ENCODE measurements around the gene POPDC2.

The POPDC2 gene

DNA sequence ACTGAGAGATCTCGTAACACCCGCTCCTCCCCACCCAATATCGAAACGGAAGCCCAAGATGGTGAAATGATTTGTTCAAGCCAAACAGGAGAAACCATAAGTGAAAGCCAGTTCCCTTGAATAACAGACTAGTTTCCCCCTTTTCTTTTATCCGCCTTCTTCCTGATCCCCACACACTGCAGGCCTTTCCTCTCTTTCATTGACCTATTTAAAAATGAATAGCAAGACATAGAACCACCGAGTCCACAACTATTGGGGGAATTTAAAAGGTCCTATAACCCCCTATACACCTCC, 17.2 kb upstream of the POPDC2 start:
- TF ChIP-seq, protein P1, sequence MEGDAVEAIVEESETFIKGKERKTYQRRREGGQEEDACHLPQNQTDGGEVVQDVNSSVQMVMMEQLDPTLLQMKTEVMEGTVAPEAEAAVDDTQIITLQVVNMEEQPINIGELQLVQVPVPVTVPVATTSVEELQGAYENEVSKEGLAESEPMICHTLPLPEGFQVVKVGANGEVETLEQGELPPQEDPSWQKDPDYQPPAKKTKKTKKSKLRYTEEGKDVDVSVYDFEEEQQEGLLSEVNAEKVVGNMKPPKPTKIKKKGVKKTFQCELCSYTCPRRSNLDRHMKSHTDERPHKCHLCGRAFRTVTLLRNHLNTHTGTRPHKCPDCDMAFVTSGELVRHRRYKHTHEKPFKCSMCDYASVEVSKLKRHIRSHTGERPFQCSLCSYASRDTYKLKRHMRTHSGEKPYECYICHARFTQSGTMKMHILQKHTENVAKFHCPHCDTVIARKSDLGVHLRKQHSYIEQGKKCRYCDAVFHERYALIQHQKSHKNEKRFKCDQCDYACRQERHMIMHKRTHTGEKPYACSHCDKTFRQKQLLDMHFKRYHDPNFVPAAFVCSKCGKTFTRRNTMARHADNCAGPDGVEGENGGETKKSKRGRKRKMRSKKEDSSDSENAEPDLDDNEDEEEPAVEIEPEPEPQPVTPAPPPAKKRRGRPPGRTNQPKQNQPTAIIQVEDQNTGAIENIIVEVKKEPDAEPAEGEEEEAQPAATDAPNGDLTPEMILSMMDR (IDR thresholded peaks at IDR 0.05; ENCODE audit: extremely low read depth, insufficient read depth, missing control alignments), result no peak
- in situ Hi-C loops (cut with MboI; ENCODE audit: low pct_unique_long_range_greater_than_20kb, low sequenced_read_pairs, unreplicated experiment), result loop anchor here (25.0 kb wide), 1 partner anchor 540 kb away; the partner anchor contains the start of gene TEX55
- no peak for DNase-seq (ENCODE audit: low spot score)

- TF ChIP-seq, protein P1 (IDR thresholded peaks at IDR 0.05; ENCODE audit: extremely low read depth, insufficient read depth, missing control alignments), result no peak
- in situ Hi-C loops (cut with MboI; ENCODE audit: low pct_unique_long_range_greater_than_20kb, low sequenced_read_pairs, unreplicated experiment), result loop anchor here (25.0 kb wide), 1 partner anchor 540 kb away; the partner anchor contains the start of gene TEX55
Measured at GRCh38 chr3:119676771-119677640, 16.6 kb upstream of the POPDC2 start, which contains the start of gene COX17. Gene COX17, minus strand, starts transcription at chr3:119677406. Its CDS starts 96 bp downstream, at chr3:119677310.

DNA sequence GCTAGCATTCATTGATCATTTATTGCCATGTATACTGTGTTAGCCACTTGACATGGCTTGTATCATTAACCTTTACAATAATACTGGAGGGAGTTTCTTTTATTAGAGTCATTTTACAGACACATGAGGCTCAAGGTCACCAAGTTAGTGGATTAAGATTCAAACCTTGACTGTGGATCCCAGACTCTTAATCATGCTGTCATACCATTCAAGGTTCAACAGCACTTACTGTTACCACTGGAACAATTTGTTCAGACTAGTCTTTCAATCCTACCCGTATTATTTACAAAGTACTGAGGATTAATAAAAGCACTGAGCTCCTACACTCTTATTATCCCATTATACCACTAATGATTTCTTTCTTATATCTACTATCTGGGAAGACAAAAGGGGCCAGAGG, 15.6 kb upstream of the POPDC2 start:
- in situ Hi-C loops (cut with MboI; ENCODE audit: low pct_unique_long_range_greater_than_20kb, low sequenced_read_pairs, unreplicated experiment), result loop anchor here (25.0 kb wide), 1 partner anchor 539 kb away; the partner anchor contains the start of gene TEX55
- TF ChIP-seq, protein P1 (IDR thresholded peaks at IDR 0.05; ENCODE audit: extremely low read depth, insufficient read depth, missing control alignments), result no peak
- no peak for DNase-seq (ENCODE audit: low spot score)

More at GRCh38 chr3:119676771-119677640, 16.6 kb upstream of the POPDC2 start, which contains the start of gene COX17:
- DNase-seq (ENCODE audit: low spot score), result peak; percentile 94

- TF ChIP-seq, protein P1 (IDR thresholded peaks at IDR 0.05; ENCODE audit: extremely low read depth, insufficient read depth, missing control alignments), result no peak
- DNase-seq (ENCODE audit: low spot score), result no peak
- in situ Hi-C loops (cut with MboI; ENCODE audit: low pct_unique_long_range_greater_than_20kb, low sequenced_read_pairs, unreplicated experiment), result loop anchor here (25.0 kb wide), 1 partner anchor 538 kb away; the partner anchor contains the start of gene TEX55
Measured at GRCh38 chr3:119675188-119675874, 14.9 kb upstream of the POPDC2 start.

GRCh38 chr3:119673875-119674274, 13.5 kb upstream of the POPDC2 start:
- TF ChIP-seq, protein P1 (IDR thresholded peaks at IDR 0.05; ENCODE audit: extremely low read depth, insufficient read depth, missing control alignments), result no peak
- in situ Hi-C loops (cut with MboI; ENCODE audit: low pct_unique_long_range_greater_than_20kb, low sequenced_read_pairs, unreplicated experiment), result no loop called here
- no peak for DNase-seq (ENCODE audit: low spot score)

DNA sequence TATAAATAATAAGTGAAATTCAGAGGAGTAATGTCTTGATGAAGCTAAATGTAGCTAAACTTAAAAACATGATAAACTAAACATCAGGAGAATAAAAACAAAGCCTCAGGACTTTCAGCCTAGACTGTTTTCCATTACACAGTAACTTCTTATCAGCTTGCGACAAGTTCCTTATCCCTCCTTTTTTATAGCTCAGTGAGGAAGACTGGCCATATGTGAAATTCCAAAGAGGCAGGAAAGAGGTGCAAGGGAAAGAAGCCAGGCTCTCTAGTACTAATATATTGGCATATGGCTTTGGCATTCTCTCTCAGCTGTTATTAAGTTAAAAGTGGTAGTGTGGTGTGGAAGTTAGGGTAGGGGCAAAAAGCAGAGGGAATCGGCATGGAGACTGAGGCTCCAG, 12.4 kb upstream of the POPDC2 start:
- DNase-seq (ENCODE audit: low spot score), result no peak
- TF ChIP-seq, protein P1 (IDR thresholded peaks at IDR 0.05; ENCODE audit: extremely low read depth, insufficient read depth, missing control alignments), result no peak
- in situ Hi-C loops (cut with MboI; ENCODE audit: low pct_unique_long_range_greater_than_20kb, low sequenced_read_pairs, unreplicated experiment), result no loop called here

All from GM13977 (cell line).